ENCODE data around the gene EPHA3.

GRCh38 chr3:89101921-89102320 lies 5.5 kb upstream of the EPHA3 start:
- TF ChIP-seq POLR2AphosphoS5 (IDR thresholded peaks at IDR 0.05; ENCODE audit: low read depth, low read length) = no peak
- no peak for TF ChIP-seq POLR2A (IDR thresholded peaks at IDR 0.05; ENCODE audit: low read depth, low read length)
- TF ChIP-seq POU2F2 (IDR thresholded peaks at IDR 0.05; ENCODE audit: low read depth, low read length) = no peak
- TF ChIP-seq PAX5 (IDR thresholded peaks at IDR 0.05; ENCODE audit: insufficient read depth, low read length, severe bottlenecking) = no peak
- TF ChIP-seq SPI1 (IDR thresholded peaks at IDR 0.05; ENCODE audit: low read depth, low read length) = no peak
